ENCODE data around the gene TNFAIP3. TPM values are rescaled to one million over a fixed set of nuclear protein-coding genes. Genes with fewer than 3 reads are reported as not detected.
A peak's percentile ranks its signal among the peaks of the same experiment; 100 is the strongest.

TNFAIP3 gene
- total RNA-seq, 2 experiments from 2014 or later: 214 to 222 TPM

DNA sequence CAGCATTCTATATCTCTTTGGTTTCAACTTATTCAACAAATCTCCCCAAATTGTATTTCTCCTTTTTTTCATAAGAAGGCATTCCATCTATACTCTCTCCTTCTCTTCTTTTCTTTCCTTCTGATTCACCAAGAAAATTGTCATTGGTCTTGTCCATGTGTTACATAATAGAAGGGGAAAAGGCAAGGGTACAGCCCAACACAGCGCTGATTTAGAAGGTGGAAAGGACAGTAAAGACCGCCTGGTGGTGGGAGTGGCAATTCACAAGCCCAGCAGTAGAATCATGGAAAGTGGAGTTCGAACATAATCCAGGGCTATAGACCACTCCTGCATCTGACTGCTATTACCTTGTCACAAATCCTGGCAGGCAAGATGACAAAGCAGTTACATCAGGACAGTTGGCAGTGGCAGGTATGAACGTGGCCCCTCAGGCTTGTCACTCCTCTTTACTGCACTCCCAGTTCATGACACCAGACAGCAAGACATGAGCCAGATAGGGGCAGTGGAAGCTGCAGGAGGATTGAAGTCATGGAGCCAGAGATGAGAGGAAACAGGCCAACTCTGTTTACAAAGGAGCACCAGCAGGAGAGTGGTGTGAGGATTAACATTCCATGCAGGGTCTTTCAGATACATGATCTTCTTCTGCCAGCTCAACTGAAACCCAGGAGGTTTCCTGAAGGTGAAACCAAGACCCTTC lies 2.1 kb upstream of the TNFAIP3 start:
- no peak for DNase-seq
- Mint-ChIP-seq H3K4me3 (peak overlapping the region; percentile 93), H3K27me3 (no peaks in the 10 kb centered on the region), H3K27ac (no peak overlapping the region), H3K36me3 (peaks cover 42% of the 10 kb centered on the region), H3K4me1 (peaks cover 45% of the 10 kb centered on the region), H3K9me3 (peaks cover 3% of the 10 kb centered on the region)

DNA sequence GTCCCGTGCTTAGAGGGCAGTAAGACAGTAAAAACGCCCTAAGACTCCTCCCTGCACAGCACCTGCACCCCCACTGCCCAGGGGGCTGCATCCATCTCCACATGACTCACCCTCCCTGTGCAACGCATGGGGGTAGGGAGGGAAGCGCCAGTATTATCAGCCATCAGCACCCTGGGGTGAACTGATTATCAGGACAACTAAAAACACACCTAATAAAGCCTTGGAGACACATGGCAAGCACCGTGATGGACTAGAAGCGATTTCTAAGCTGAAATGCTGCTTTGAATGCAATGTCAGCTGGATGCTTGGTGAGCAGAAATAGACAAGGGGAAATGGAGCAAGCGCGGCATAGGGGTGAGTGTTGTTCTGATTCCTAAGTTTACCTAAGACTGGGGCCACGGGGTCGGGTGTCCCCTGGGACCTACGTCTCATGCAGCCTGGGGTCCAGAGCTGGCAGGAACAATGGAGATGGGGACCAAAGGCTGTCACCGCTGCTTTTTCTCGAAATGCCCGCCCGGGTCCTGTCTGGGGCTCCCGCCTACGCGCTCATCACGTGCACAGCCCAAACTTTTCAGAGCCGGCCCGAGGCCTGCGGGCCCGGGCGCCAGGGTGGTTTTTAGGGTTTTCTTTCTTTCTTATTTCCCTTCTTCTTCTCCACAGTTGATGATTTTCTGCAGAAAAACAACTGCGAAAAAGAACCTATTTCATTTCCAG lies 702 bp upstream of the TNFAIP3 start:
- Mint-ChIP-seq H3K9me3 (peaks cover 3% of the 10 kb centered on the region), H3K36me3 (peaks cover 56% of the 10 kb centered on the region), H3K27ac (peak overlapping the region; percentile 98), H3K27me3 (no peaks in the 10 kb centered on the region), H3K4me3 (peak overlapping the region; percentile 93), H3K4me1 (peaks cover 48% of the 10 kb centered on the region)
- DNase-seq: peak; percentile 50

DNA sequence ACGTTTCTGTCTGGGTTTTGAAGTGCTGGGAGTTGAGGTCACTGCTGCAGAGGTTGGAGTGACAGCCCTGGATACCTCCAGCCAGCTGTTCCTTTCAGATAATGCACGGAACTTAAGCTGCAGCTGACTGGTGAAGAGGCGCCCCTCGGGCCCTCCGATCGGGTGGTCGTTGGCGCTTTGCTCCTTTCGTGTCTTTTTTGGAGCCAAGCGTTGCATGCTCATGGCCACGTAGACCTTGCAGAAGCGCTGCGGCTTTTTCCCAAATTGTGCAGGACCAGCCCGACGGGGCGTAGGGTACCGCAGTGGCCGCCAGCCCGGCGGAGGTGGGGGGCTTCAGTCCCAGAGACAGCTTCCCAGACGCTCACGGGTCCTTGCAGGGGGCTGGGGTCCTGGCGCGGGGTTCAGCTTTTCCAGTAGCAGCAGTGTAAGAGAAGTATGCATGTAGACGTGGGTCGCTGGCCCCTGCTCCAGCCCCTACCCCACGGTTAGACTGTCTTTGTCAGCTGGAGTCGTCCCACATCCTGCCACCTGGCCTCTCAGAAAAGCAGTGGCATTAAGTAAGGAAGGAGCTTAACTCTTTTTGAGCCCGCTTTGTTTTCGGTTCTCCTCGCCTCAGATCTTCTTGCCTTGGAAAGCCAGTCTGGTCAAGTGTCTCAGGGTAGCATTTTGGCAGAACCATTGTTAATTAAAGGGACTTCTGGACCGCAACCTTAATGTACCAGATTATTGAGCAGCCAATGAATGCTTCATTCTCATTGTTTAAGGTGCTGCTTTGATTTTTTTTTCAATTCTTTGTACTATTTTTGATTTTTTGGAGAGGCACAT lies 838 bp downstream of the TNFAIP3 start:
- Mint-ChIP-seq H3K9me3 (peaks cover 2% of the 10 kb centered on the region), H3K4me1 (peaks cover 37% of the 10 kb centered on the region), H3K27me3 (no peaks in the 10 kb centered on the region), H3K27ac (peak overlapping the region; percentile 91), H3K36me3 (peaks cover 64% of the 10 kb centered on the region), H3K4me3 (peak overlapping the region; percentile 100)
- no peak for DNase-seq

DNA sequence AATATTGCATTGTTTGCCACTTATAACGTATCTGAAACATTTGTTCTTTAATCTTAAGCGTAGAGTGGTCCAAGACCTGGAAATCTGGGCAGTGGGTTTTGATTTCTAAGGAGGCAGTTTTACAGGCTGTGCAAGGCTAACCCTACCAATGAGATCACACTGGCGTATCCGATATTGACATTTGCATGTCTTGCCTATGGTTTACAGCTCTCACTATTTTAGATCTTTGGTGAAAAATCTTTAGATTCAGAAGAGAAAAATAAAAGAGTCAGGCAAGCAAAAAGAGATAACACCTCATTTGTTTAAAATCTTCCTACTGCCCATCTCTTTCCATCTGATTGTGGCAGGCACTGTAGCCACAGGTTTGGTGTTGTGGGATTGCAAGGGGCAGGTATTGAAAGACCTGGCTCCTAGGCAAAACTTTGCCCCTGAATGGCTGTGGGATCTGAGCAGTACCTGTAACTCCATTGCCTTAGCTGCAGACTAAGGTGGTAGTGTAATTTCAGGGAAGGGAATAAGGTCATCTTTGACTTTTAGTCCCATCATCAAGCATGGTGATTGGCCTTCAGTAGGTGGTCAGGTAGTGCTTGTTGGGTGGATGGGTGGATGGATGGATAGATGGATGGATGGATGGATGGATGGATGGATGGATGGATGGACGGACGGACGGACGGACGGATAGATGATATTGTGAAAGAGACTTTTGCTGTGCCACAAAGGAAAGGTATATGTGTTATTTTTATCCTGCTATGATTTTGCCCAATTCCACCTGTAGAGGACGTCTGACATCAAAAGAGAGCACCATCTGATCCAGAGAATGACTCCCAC lies 1.9 kb downstream of the TNFAIP3 start:
- Mint-ChIP-seq H3K27ac (peak overlapping the region; percentile 91), H3K4me1 (peaks cover 40% of the 10 kb centered on the region), H3K4me3 (peak overlapping the region; percentile 100), H3K36me3 (peaks cover 73% of the 10 kb centered on the region), H3K9me3 (peaks cover 2% of the 10 kb centered on the region), H3K27me3 (no peaks in the 10 kb centered on the region)
- no peak for DNase-seq

DNA sequence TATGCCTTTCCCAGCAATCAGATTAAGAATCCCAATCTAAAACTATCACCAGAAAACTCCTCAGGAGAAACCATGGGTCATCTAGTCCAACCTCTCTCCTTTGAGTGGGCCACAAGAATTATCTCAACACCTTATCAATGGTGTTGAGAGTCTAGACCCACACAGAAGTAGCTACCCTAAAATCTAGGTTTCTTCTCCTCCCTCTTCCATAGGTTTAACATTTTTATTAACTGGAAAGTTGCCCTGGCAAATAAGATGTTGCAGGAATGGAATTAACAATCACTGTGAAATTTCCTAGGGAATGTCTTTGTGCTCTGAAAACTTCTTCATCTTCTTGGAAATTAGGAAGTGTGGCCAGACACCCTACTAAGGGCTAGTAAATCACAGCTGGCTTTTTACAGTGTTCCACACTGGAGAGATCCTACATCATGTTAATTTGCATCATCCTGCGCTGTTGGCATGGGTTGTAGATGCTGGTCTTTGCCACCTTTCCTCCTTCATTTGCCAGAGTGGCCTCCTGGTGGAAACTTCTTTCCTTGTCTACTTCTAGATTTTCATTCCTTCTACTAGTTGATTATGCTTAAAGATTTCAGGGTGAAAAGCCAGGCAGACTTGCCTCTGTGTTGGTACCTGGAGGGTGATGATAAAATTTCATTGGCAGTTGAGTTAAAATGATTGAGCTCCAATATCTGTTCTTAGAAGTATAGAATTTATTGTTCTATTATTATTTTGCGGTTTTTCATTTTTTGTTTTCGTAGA lies 2.7 kb downstream of the TNFAIP3 start:
- H3K36me3 Mint-ChIP-seq: peaks cover 77% of the 10 kb centered on the region
- H3K4me3 Mint-ChIP-seq: peak overlapping the region; percentile 100
- H3K27me3 Mint-ChIP-seq: no peaks in the 10 kb centered on the region
- DNase-seq: no peak
- no peaks in the 10 kb centered on the region for H3K9me3 Mint-ChIP-seq
- peaks cover 45% of the 10 kb centered on the region for H3K4me1 Mint-ChIP-seq
- peak overlapping the region; percentile 91 for H3K27ac Mint-ChIP-seq

DNA sequence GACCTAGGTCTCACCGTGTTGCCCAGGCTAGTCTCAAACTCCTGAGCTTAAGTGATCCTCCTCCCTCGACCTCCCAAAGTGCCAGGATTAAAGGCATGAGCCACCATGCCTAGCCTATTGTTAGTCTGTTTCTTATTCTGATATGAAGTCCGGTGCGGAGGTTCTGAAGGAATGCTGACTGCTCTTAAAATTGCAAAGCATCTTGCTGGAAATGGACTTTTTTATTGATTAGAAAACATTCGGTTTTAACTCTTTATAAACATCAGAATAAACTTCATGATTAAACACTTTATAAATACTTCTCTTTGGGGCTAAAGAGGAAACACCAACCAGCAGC lies 3.2 kb downstream of the TNFAIP3 start:
- Mint-ChIP-seq H3K9me3 (no peaks in the 10 kb centered on the region), H3K4me3 (peak overlapping the region; percentile 100), H3K4me1 (peaks cover 45% of the 10 kb centered on the region), H3K27me3 (no peaks in the 10 kb centered on the region), H3K27ac (peak overlapping the region; percentile 91), H3K36me3 (peaks cover 81% of the 10 kb centered on the region)
- DNase-seq: no peak

DNA sequence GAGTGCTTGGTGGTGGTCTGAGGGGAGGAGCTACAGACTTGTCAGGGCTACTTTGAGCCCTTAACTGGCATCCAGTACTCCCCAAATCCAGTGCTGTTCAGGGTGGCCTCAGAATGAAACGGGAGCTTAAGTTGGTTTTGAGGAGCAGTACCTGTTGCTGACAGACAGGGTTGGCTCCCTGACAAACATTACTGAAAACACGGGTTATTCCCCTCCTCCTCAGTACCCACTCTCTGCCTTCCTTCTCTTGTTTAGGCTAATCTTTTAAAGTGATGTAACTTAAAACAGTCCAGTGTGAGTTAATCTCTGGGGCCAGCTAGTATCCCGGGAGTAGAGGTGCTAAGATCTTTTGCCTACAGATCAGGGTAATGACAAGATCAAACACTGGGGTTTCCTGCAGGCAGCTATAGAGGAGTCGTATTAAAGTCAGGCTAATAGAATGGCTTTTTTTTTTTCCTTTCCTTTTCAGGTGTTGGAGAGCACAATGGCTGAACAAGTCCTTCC lies 3.7 kb downstream of the TNFAIP3 start:
- H3K27ac Mint-ChIP-seq: peak overlapping the region; percentile 91
- H3K4me3 Mint-ChIP-seq: peak overlapping the region; percentile 100
- DNase-seq: peak; percentile 61
- H3K9me3 Mint-ChIP-seq: no peaks in the 10 kb centered on the region
- peaks cover 45% of the 10 kb centered on the region for H3K4me1 Mint-ChIP-seq
- no peaks in the 10 kb centered on the region for H3K27me3 Mint-ChIP-seq
- H3K36me3 Mint-ChIP-seq: peaks cover 86% of the 10 kb centered on the region

DNA sequence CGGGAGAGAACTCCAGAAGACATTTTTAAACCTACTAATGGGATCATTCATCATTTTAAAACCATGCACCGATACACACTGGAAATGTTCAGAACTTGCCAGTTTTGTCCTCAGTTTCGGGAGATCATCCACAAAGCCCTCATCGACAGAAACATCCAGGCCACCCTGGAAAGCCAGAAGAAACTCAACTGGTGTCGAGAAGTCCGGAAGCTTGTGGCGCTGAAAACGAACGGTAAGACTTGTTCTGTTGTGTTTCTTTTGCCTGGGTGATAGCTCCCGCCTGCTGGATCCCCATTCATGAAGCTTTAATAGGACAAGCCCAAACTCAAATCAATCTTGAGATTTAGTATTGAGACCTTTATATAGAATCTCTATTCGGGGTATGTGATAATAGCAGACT lies 4.2 kb downstream of the TNFAIP3 start:
- H3K36me3 Mint-ChIP-seq: peaks cover 88% of the 10 kb centered on the region
- peak overlapping the region; percentile 91 for H3K27ac Mint-ChIP-seq
- H3K4me1 Mint-ChIP-seq: peaks cover 42% of the 10 kb centered on the region
- H3K4me3 Mint-ChIP-seq: peak overlapping the region; percentile 100
- no peak for DNase-seq
- H3K27me3 Mint-ChIP-seq: no peaks in the 10 kb centered on the region
- H3K9me3 Mint-ChIP-seq: no peaks in the 10 kb centered on the region

DNA sequence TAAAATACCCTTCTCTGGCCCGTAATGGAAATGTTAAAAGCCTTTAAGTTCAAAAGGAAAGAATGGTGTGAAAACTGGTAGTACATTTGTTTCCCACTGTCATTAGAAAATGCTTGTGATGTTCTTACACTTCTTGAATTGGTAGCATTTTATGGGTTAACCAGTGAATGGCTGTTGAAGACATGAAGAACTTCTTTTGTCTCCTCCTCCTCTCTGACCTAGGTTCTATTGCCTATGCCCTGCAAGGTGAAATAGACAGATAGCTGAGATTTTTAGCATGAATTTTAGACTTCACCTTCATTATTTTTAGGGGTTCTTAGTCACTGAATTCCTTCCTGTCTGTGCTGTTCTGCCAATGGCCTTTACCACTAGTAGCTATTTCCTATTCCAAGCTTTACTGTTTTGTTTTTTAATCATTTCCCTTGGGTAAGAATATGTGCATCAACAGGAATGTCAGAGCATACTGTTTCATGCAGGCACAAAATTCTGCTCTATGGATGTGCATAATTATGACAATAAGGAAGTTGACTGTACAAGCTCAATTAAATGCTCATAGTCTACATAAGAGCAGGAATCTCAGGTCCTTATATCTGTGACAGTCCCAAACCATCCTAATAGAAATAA lies 4.9 kb downstream of the TNFAIP3 start:
- no peaks in the 10 kb centered on the region for H3K9me3 Mint-ChIP-seq
- H3K36me3 Mint-ChIP-seq: peaks cover 95% of the 10 kb centered on the region
- no peak for DNase-seq
- H3K27me3 Mint-ChIP-seq: no peaks in the 10 kb centered on the region
- peak overlapping the region; percentile 91 for H3K27ac Mint-ChIP-seq
- H3K4me3 Mint-ChIP-seq: peak overlapping the region; percentile 100
- H3K4me1 Mint-ChIP-seq: peaks cover 46% of the 10 kb centered on the region

DNA sequence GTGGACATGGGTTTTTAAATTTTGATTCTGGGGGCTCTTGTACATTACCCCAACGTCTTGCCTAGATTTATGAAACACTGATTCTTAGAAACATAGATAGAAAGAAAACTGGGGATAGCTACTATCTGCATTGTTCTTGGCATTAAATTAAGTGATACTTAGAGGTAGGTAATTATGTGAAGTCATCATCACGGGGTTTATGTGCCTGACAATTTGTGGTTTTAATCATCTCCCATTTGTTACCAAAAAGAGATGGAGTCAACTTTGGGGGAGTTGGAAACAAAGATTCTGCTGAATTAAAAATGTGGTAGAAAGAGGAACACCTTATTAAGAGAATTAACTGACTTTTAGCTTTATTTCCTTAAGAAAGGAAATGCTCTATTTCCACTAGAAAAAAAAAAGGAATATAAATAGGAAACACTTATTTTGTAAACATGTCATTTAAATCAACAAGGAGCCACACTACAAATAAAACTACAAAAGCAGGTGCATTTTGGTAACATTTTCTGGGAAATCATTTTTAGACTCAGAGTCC lies 5.6 kb downstream of the TNFAIP3 start:
- Mint-ChIP-seq H3K27me3 (no peaks in the 10 kb centered on the region), H3K4me3 (peak overlapping the region; percentile 100), H3K9me3 (no peaks in the 10 kb centered on the region), H3K36me3 (peaks cover 99% of the 10 kb centered on the region), H3K4me1 (peaks cover 53% of the 10 kb centered on the region), H3K27ac (peak overlapping the region; percentile 91)
- DNase-seq: no peak

DNA sequence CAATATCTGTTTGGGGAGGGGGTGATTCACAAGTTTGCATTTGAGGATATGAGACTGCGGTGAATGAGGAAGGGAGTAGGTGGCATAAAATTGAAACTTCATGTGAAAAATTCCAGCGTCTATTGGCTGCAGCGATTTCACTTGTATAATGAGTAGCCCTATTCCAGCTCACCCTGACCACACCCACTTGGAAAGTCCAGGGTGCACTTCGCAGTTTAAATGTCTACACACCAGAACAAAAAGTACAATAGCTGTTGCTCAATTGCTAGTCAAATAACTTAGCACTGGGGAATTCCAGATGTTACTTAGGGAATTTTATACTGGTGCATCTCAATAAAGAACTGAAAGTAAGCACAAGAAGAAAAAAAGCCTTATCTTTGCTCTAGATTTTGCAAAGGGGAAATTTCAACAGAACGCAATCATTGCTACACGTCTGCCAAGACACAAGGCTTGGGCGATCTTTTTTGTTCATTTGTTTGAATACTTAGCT lies 6.3 kb downstream of the TNFAIP3 start:
- H3K27me3 Mint-ChIP-seq: no peaks in the 10 kb centered on the region
- H3K9me3 Mint-ChIP-seq: no peaks in the 10 kb centered on the region
- peak; percentile 89 for DNase-seq
- peak overlapping the region; percentile 100 for H3K4me3 Mint-ChIP-seq
- peak overlapping the region; percentile 91 for H3K27ac Mint-ChIP-seq
- H3K36me3 Mint-ChIP-seq: peaks cover 100% of the 10 kb centered on the region
- peaks cover 60% of the 10 kb centered on the region for H3K4me1 Mint-ChIP-seq

DNA sequence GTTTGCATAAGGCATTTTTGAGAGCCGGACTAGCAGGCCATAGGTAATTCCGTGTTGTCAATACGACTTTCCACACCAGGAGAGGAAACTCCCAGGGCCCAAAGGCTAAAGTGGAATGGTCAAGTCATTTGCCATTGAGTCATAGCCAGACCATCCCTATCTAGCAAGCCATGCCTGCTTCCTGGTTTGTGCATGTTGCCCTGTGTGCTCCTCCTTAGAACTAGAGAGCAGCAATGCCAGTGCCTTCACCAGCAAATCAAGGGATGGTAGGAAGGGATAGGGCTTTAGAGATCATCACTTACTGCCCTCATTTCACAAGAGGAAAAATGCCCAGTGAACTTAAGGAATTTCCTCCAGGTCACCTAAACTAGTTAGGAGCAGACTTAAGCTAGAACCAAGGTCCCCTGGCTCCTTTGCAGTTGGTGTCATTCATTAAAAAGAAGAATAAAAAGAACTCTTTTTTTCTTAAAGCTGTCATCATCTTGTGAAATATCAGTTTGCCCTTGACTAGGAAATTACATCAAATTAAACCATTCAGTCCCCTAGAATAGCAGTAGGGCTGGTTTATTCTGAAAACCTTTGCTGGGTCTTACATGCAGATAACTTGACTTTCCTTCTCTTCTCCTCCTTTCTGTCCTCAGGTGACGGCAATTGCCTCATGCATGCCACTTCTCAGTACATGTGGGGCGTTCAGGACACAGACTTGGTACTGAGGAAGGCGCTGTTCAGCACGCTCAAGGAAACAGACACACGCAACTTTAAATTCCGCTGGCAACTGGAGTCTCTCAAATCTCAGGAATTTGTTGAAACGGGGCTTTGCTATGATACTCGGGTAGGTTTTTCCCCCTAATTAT lies 7.4 kb downstream of the TNFAIP3 start:
- Mint-ChIP-seq H3K27ac (peak overlapping the region; percentile 91), H3K4me1 (peaks cover 68% of the 10 kb centered on the region), H3K27me3 (no peaks in the 10 kb centered on the region), H3K36me3 (peaks cover 99% of the 10 kb centered on the region), H3K9me3 (no peaks in the 10 kb centered on the region), H3K4me3 (peak overlapping the region; percentile 100)
- DNase-seq: no peak
